Measurements from ENCODE around the gene AKAP6.
"Not testable (repeated sequence)": the region's sequence is repeated elsewhere in the genome, so short reads cannot be mapped to it uniquely, and the experiment has no call there.

Gene AKAP6

GRCh38 chr14:32537166-32537565, 208.1 kb downstream of the AKAP6 start:
- DNase-seq (ENCODE audit: low read depth in 2 of 2), result no peak

- DNase-seq (ENCODE audit: low read depth in 2 of 2), result no peak
These were observed 213.4 kb downstream of the AKAP6 start for GRCh38 chr14:32542507-32542906.

- DNase-seq (ENCODE audit: low read depth in 2 of 2), result no peak
These were observed 216.0 kb downstream of the AKAP6 start for GRCh38 chr14:32545095-32545494.

GRCh38 chr14:32545506-32546210, 216.6 kb downstream of the AKAP6 start:
- DNase-seq (ENCODE audit: low read depth in 2 of 2), result no peak

GRCh38 chr14:32546246-32546645, 217.1 kb downstream of the AKAP6 start:
- no peak for DNase-seq (ENCODE audit: low read depth in 2 of 2)

- no peak for DNase-seq (ENCODE audit: low read depth in 2 of 2)
These were observed 223.7 kb downstream of the AKAP6 start for GRCh38 chr14:32552766-32553165.

- DNase-seq (ENCODE audit: low read depth in 2 of 2), result no peak
These were observed 229.9 kb downstream of the AKAP6 start for GRCh38 chr14:32559048-32559447.

- no peak for DNase-seq (ENCODE audit: low read depth in 2 of 2)
These were observed 230.5 kb downstream of the AKAP6 start for GRCh38 chr14:32559590-32559989.

GRCh38 chr14:32560209-32560857, 231.2 kb downstream of the AKAP6 start:
- DNase-seq (ENCODE audit: low read depth in 2 of 2), result no peak

- no peak for DNase-seq (ENCODE audit: low read depth in 2 of 2)
These were observed 232.4 kb downstream of the AKAP6 start for GRCh38 chr14:32561520-32561919.

GRCh38 chr14:32564596-32564995, 235.5 kb downstream of the AKAP6 start:
- no peak for DNase-seq (ENCODE audit: low read depth in 2 of 2)

- no peak for DNase-seq (ENCODE audit: low read depth in 2 of 2)
These were observed 236.2 kb downstream of the AKAP6 start for GRCh38 chr14:32565256-32565655.

GRCh38 chr14:32567543-32568384, 238.7 kb downstream of the AKAP6 start:
- DNase-seq (ENCODE audit: low read depth in 2 of 2), result no peak

GRCh38 chr14:32571551-32571950, 242.5 kb downstream of the AKAP6 start:
- no peak for DNase-seq (ENCODE audit: low read depth in 2 of 2)

GRCh38 chr14:32571995-32572866, 243.1 kb downstream of the AKAP6 start:
- no peak for DNase-seq (ENCODE audit: low read depth in 2 of 2)

GRCh38 chr14:32572867-32573150, 243.7 kb downstream of the AKAP6 start:
- DNase-seq (ENCODE audit: low read depth in 2 of 2), result no peak

GRCh38 chr14:32574269-32574668, 245.2 kb downstream of the AKAP6 start:
- DNase-seq (ENCODE audit: low read depth in 2 of 2), result no peak

- DNase-seq (ENCODE audit: low read depth in 2 of 2), result no peak
These were observed 247.1 kb downstream of the AKAP6 start for GRCh38 chr14:32576088-32576795.

GRCh38 chr14:32576977-32577376, 247.9 kb downstream of the AKAP6 start:
- no peak for DNase-seq (ENCODE audit: low read depth in 2 of 2)

- DNase-seq (ENCODE audit: low read depth in 2 of 2), result no peak
These were observed 249.1 kb downstream of the AKAP6 start for GRCh38 chr14:32578181-32578580.

GRCh38 chr14:32583427-32583826, 254.3 kb downstream of the AKAP6 start:
- not testable (repeated sequence) for DNase-seq (ENCODE audit: low read depth in 2 of 2)

Data from stimulated activated CD4-positive, alpha-beta T cell treated with anti-CD3 and anti-CD28 coated beads, Interleukin-1b, Interleukin-23, amount 100 ng/mL, for 1 hour (primary cell).